Activated T-helper 2 cell treated with anti-CD3 and anti-CD28 coated beads, Interferon-gamma antibody, Interleukin-2, Interleukin-4, amounts not matched to agents 10 μg/mL and 5 μg/mL and 100 μg/mL, durations not matched to agents 14 hours and 24 hours and 36 hours (primary cell): ENCODE data around the gene SNX33. TPM values are rescaled to one million over a fixed set of nuclear protein-coding genes. Genes with fewer than 3 reads are reported as not detected.
A peak's percentile ranks its signal among the peaks of the same experiment; 100 is the strongest.

Source experiments
- DNase-seq: peaks from one replicate; pipeline ENCODE4 v3.0.0; 2021; ENCODE audit warnings: low spot score
- H3K27ac Mint-ChIP-seq: one replicate; pipeline ENCODE4 v1.8.0; 2021; ENCODE audit warnings: mixed read lengths
- H3K27me3 Mint-ChIP-seq: one replicate; pipeline ENCODE4 v1.8.0; 2021; ENCODE audit warnings: low read depth, mixed read lengths
- H3K36me3 Mint-ChIP-seq: one replicate; pipeline ENCODE4 v1.8.0; 2021; ENCODE audit warnings: low read depth, mixed read lengths
- H3K4me1 Mint-ChIP-seq: one replicate; pipeline ENCODE4 v1.8.0; 2021; ENCODE audit warnings: low read depth, mixed read lengths
- H3K4me3 Mint-ChIP-seq: one replicate; pipeline ENCODE4 v1.8.0; 2021; ENCODE audit warnings: low read depth, mild to moderate bottlenecking, moderate library complexity, mixed read lengths
- H3K9me3 Mint-ChIP-seq: one replicate; pipeline ENCODE4 v1.8.0; 2021; ENCODE audit warnings: mixed read lengths
- intact Hi-C: fragments of 100-400 bp; cut with micrococcal nuclease; formaldehyde crosslinking; loops from one replicate; pipeline ENCODE4 v1.15.1; 2023
- total RNA-seq: library from RNA; stranded (reverse); gene quantifications from 2 replicates; pipeline ENCODE4 v1.2.3, GENCODE V29; 2022

SNX33 gene, protein sequence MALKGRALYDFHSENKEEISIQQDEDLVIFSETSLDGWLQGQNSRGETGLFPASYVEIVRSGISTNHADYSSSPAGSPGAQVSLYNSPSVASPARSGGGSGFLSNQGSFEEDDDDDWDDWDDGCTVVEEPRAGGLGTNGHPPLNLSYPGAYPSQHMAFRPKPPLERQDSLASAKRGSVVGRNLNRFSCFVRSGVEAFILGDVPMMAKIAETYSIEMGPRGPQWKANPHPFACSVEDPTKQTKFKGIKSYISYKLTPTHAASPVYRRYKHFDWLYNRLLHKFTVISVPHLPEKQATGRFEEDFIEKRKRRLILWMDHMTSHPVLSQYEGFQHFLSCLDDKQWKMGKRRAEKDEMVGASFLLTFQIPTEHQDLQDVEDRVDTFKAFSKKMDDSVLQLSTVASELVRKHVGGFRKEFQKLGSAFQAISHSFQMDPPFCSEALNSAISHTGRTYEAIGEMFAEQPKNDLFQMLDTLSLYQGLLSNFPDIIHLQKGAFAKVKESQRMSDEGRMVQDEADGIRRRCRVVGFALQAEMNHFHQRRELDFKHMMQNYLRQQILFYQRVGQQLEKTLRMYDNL
- total RNA-seq = 6.8 and 7.4 TPM in 2 replicates

DNA sequence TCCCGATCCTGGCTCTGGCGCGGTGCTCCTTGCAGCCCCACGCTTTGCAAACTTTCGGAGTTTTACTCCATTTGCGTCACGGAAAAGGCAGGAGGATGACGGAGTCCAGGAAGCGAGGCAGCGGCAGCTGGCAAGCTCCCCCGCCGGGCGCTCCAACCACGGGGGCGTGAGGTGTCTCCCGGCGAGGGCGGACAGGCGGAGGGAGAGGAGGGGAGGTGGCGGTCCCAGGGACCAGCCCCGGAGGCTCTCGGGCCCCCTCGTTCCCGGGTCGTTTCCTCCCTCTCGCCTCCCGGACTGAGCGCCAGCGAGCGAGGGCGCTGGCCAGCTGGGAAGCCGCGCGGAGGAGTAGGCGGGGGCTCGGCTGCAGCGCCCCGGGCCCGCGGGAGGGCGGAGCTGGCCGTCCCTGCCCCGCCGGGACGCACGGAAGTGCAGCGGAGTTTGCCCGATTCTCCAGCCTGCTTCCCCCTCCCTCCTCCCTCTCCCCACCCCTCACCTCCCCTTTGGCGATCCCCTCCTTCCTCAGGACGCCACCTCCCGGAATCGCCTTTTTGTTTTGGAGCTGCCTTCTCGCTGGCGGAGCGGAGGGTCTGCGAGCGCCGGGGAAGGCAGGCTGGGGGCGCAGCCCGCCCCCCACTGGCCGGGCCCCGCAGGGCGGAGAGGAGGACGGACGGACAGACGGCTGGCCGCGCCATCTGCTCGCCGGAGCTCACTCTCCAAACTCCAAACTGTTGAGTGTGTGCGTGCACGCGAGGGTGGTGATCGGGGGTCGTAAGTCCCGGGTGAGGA is at the start of gene SNX33:
SNX33 (plus strand) TSS at position 543 of the 786 bp plus-strand sequence. CDS start 1,191 bp downstream, outside the sequence.
- H3K27ac Mint-ChIP-seq = peak within 1 kb of the TSS; percentile 47
- H3K9me3 Mint-ChIP-seq = no peaks in the 10 kb centered on the region
- H3K4me3 Mint-ChIP-seq = peak within 1 kb of the TSS; percentile 87
- intact Hi-C loops = loop anchor here (10.0 kb wide), 1 partner anchor 257 kb away; the partner anchor contains the start of gene FBXO22
- DNase-seq = peak; percentile 46
- H3K4me1 Mint-ChIP-seq = peaks cover 23% of the 10 kb centered on the region
- no peaks in the 10 kb centered on the region for H3K36me3 Mint-ChIP-seq
- peaks cover 2% of the 10 kb centered on the region for H3K27me3 Mint-ChIP-seq

DNA sequence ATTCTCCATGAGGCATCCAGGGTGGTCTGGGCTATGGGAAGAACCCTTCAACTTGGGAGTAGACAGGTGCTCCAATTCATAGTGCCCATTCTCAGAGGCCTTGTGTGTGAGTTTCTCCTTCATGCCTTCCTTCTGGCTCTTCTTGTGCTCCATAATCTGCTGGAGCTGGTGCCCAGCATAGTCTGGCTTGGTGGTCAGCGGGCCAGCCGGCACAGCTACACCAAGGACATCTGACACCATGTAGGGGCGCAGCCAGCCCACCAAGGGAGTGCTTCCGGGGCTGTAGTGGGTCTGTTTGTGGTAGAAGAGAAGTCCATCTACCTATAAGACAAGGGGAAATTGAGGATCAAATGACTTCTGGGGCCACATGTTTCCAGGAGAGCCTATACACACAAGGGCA is 49.4 kb upstream of the SNX33 start:
- Mint-ChIP-seq H3K36me3 (peaks cover 69% of the 10 kb centered on the region), H3K4me1 (peaks cover 30% of the 10 kb centered on the region)
- intact Hi-C loops = loop anchor here (5.0 kb wide), 1 partner anchor 44 kb away; the partner anchor contains the start of gene IMP3

DNA sequence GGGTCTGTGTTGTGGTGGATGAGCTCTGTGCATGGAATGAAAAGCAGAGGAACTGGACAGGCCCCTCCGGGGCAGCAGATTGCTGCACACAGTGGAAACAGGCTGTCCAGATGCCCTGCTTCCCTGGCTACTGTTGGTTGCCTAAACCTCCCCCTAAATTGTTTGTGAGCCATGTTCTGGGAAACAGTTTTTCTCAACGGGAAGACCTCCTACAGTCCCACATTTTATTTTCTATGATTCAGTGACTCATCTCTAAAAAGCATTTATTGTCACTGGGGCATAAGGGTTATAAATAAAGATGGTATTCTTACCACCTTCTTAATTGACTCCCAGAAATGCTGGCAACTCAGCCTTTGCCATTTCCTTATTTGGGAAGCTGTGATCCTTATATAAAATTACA is 48.3 kb upstream of the SNX33 start:
- Mint-ChIP-seq H3K4me1 (peaks cover 30% of the 10 kb centered on the region), H3K36me3 (peaks cover 68% of the 10 kb centered on the region), H3K27me3 (no peaks in the 10 kb centered on the region), H3K4me3 (no peak overlapping the region), H3K27ac (no peak overlapping the region), H3K9me3 (no peaks in the 10 kb centered on the region)
- intact Hi-C loops = loop anchor here (5.0 kb wide), 1 partner anchor 43 kb away; the partner anchor contains the start of gene IMP3
- DNase-seq = no peak

More for the DNA sequence above, 49.4 kb upstream of the SNX33 start:
- no peaks in the 10 kb centered on the region for H3K9me3 Mint-ChIP-seq
- no peaks in the 10 kb centered on the region for H3K27me3 Mint-ChIP-seq
- DNase-seq = no peak
- H3K27ac Mint-ChIP-seq = peak overlapping the region; percentile 86
- peak overlapping the region; percentile 11 for H3K4me3 Mint-ChIP-seq

DNA sequence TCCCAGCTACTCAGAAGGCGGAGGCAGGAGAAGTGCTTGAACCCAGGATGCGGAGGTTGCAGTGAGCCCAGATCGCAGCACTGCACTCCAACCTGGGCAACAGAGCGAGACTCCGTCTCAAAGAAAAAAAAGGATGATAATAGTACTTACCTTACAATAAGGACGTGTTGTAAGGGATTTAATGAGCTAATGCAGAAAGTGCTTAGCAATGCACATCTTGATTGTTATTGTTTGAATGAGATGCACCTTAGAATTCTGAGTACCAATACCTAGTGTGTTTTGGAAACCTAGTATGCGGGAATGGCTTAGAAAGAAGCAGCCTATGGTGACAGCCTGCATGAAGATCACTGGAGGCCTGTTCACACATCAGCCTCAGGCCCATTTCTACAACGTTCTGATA is 41.7 kb upstream of the SNX33 start:
- Mint-ChIP-seq H3K27ac (peak overlapping the region; percentile 93), H3K4me1 (peaks cover 36% of the 10 kb centered on the region), H3K4me3 (peak overlapping the region; percentile 65), H3K36me3 (peaks cover 67% of the 10 kb centered on the region), H3K9me3 (no peaks in the 10 kb centered on the region), H3K27me3 (no peaks in the 10 kb centered on the region)
- DNase-seq = no peak
- intact Hi-C loops = loop anchor here (2.0 kb wide), 2 partner anchors 19 to 35 kb away; partner anchors contain the start of genes IMP3 and SNUPN

DNA sequence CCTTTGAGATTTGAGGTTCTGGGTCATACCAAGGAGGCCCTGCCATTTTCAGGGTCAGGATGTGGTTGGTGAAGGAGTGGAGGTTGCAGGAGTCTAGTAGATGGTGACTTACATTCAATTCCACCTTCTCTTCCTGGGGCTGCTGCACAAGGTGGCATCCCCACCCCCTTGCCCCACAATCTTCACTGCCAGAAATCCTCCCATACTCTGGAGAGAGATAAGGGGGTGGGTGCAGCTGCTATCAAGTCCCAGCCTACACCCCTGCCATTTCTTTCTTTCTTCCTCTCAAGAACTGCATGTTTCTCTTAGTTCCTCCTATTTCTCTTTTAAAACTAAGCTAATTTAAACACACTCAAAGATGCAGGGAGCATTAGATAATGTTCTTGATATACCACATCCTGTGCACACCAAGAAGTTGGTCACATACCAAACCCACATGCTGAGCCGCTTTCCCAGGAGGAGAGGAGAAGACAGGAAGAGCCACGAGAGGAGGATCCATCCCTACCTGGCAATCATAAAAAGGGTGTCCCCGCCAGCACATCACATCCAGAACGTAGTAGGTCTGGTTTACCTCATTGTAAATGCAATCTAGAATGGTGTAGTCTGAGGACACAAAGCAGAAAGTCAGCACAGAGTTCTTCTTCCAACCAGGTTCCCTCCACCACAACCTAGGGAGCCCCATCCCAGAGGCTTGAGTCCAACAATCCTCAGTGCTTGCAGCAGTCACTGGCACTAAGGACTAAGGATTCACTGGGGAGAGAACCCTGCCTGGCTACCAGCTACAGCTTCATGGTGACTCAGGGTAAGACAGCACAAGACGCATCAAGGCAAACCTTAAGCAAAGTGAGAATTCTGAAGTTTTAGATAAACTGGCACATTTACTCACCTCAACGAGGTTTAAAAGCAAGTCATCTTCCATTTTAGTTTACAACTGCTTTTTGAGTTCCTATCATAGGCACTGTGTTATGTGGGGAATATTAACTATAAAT is 40.7 kb upstream of the SNX33 start:
- Mint-ChIP-seq H3K36me3 (peaks cover 62% of the 10 kb centered on the region), H3K27ac (peak overlapping the region; percentile 93), H3K4me3 (peak overlapping the region; percentile 65), H3K9me3 (no peaks in the 10 kb centered on the region), H3K27me3 (no peaks in the 10 kb centered on the region), H3K4me1 (peaks cover 36% of the 10 kb centered on the region)
- intact Hi-C loops = loop anchor here (2.0 kb wide), 2 partner anchors 18 to 34 kb away; partner anchors contain the start of genes IMP3 and SNUPN
- peak; percentile 20 for DNase-seq

DNA sequence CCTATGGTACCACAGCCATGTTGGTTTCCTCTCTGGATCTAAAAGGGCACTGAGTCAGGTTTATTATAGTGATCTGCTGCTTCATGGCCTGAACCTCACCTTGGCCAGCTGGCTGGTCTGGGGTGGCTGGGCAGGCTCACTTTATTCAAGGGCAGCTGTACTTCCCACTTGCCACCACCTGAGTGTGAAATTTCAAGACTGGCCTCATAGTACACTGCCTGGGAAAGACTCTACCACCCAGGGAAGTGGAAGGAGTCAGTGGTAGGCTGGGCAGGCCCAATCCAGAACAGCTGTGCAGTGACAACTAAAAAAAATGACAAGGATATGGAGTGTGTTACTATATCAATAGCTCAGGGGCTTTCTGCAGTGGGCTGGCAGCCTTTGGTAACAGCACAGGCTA is 30.9 kb upstream of the SNX33 start:
- Mint-ChIP-seq H3K27ac (no peak overlapping the region), H3K4me1 (peaks cover 22% of the 10 kb centered on the region), H3K9me3 (no peaks in the 10 kb centered on the region), H3K27me3 (no peaks in the 10 kb centered on the region), H3K36me3 (peaks cover 74% of the 10 kb centered on the region), H3K4me3 (no peak overlapping the region)
- intact Hi-C loops = no loop called here
- no peak for DNase-seq

DNA sequence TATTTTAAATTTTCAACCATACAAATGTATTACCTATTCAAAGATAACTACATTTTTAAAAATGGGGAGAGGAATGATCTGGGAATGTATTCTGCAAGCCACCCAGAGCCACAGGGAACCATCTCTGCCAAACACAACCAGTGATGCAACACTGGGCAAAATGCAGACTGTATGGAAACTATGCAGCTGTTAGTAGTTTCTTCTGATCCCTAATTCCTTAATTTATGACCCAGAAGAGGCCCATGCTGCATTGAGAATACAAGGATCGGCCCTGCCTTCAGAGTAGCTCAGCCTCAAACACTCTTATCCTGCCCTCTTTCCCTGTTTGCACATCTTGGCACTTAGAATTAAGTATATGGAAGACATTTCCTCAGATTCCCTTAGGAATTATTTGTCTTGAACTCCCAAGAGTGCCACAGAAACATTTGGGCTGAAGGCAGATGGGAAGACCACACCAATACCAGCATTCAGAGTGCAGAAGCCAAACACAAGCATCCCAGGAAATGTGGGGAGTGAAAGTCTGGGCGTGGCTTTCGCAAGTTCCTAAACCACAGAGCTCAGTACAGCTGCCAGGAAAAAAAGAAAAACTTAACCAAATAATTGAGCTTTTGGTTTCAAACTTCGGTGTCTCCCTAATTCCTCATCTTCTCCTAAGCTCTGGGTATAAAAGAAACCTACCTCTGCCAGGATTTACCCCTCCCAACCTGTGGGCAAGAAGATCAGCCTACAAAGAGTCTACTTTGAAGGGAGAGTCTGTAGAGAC is 27.5 kb upstream of the SNX33 start:
- DNase-seq = no peak
- H3K36me3 Mint-ChIP-seq = peaks cover 57% of the 10 kb centered on the region
- H3K9me3 Mint-ChIP-seq = no peaks in the 10 kb centered on the region
- intact Hi-C loops = loop anchor here (10.0 kb wide), 1 partner anchor 835 kb away; the partner anchor contains the start of gene CSK
- peaks cover 25% of the 10 kb centered on the region for H3K4me1 Mint-ChIP-seq
- peak overlapping the region; percentile 86 for H3K27ac Mint-ChIP-seq
- H3K4me3 Mint-ChIP-seq = no peak overlapping the region
- no peaks in the 10 kb centered on the region for H3K27me3 Mint-ChIP-seq

DNA sequence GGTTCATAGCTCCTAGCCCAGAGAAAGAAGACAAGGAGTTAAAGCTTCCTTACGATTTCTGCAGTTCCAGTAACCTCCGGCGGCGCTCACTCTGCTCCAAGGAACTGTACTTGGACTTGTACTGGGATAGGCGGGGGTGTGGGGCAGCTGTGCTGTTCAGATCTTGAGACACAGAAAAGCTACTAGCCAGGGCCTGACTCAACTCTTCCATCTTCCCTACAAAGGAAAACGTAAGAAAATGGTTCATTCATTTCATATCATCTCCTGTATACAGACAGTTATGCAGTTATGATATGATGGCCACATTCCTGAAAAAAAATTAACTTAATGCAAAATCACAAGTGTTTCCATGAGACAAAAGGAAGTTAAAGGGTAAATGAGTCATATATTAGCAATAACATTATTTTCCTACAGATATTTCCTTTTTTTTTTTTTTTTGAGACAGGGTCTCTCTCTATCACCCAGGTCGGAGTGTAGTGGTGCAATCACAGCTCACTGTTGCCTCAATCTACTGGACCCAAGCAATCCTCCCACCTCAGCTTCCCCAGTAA is 26.8 kb upstream of the SNX33 start:
- intact Hi-C loops = loop anchor here (10.0 kb wide), 1 partner anchor 836 kb away; the partner anchor contains the start of gene CSK
- no peaks in the 10 kb centered on the region for H3K9me3 Mint-ChIP-seq
- peak overlapping the region; percentile 86 for H3K27ac Mint-ChIP-seq
- DNase-seq = no peak
- H3K27me3 Mint-ChIP-seq = no peaks in the 10 kb centered on the region
- peaks cover 25% of the 10 kb centered on the region for H3K4me1 Mint-ChIP-seq
- peak overlapping the region; percentile 39 for H3K4me3 Mint-ChIP-seq
- peaks cover 52% of the 10 kb centered on the region for H3K36me3 Mint-ChIP-seq

DNA sequence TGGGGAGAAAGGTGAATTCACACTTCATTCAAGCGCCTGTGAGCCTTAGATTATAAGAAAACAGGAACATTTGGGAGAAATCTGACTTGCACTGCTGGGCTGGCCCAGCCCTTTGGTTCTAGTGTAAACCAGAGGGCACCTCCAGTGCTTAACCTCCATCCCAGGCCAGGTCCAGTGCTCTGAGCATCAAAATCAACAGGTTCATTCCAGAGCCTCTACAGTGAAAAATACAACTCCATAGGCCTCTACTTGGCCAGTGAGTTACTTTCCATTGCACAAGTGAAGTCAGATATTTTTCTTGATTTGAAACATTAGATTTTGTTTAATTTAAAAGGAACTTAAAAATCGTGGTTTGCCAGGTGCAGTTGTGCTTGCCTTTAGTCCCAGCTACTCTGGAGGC is 25.2 kb upstream of the SNX33 start:
- no peak overlapping the region for H3K4me3 Mint-ChIP-seq
- intact Hi-C loops = loop anchor here (10.0 kb wide), 1 partner anchor 838 kb away; the partner anchor contains the start of gene CSK
- no peak for DNase-seq
- H3K9me3 Mint-ChIP-seq = no peaks in the 10 kb centered on the region
- peaks cover 37% of the 10 kb centered on the region for H3K4me1 Mint-ChIP-seq
- H3K27ac Mint-ChIP-seq = peak overlapping the region; percentile 76
- H3K36me3 Mint-ChIP-seq = peaks cover 37% of the 10 kb centered on the region
- no peaks in the 10 kb centered on the region for H3K27me3 Mint-ChIP-seq

DNA sequence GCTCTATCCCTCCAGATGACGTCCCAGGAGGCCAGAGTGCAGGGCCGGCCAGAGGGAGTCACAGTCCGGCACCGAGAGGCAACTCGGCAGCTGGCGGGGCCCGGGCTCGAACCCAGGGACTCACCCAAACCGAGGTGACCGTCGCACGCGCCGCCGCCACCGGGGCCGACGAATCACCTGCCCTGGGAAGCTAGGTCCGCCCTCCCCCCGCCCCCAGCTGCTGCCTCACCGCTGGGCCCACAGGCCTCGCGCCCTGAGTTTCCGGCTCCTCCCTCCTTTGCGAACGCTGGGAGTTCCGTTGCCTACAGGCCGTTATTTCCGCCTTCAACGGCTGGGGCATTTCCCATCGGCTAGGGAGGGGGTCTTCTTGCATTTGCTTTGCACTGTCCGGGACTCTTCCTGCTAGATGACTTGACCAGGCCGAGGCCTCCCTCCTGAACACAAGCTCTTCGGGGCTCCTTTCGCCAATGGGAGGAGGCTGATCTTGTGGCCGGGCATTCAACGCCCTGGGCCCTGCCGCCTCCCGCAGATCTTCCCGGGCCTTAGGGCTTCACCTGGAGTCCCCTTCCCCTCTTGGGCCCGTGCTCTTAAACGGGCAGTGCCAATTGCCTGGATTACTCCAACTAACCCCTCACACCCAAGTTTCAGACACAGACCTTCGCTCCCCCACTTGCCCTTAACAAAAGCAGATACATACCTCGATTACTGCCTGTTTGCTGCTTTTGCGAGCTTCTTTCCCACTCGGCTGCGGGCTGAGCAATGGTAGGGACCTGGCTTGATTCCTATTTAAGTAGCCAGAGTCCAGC is 22.0 kb upstream of the SNX33 start, which contains the start of gene SNUPN:
SNUPN (minus strand) TSS at position 184 of the 806 bp plus-strand sequence. CDS start 4,674 bp downstream, outside the sequence.
- Mint-ChIP-seq H3K27ac (peak within 1 kb of the TSS; percentile 97), H3K9me3 (no peaks in the 10 kb centered on the region), H3K4me1 (peaks cover 33% of the 10 kb centered on the region), H3K36me3 (peaks cover 14% of the 10 kb centered on the region), H3K4me3 (peak within 1 kb of the TSS; percentile 92), H3K27me3 (no peaks in the 10 kb centered on the region)
- intact Hi-C loops = loop anchor here (1.0 to 10.0 kb wide), 6 partner anchors 15 to 841 kb away; partner anchors contain the start of genes CSK, IMP3, MAN2C1 and PTPN9
- peak; percentile 88 for DNase-seq
